ENCODE measurements around the gene FRMPD2.

- TF ChIP-seq POLR2AphosphoS5 (IDR thresholded peaks at IDR 0.05; ENCODE audit: insufficient read depth, low read depth, low read length) (no peak), EZH2 (IDR thresholded peaks at IDR 0.05; ENCODE audit: borderline replicate concordance, low read depth, low read length, severe bottlenecking) (no peak), CTCF (IDR thresholded peaks at IDR 0.05; ENCODE audit: extremely low read depth in 1 of 2, insufficient read depth in 1 of 2, low read depth in 1 of 2, low read length in 2 of 2) (no peak), POLR2A (IDR thresholded peaks at IDR 0.05; ENCODE audit: low read depth, low read length) (no peak), MAX (IDR thresholded peaks at IDR 0.05; ENCODE audit: insufficient read depth, insufficient read length) (no peak), GATA2 (IDR thresholded peaks at IDR 0.05; ENCODE audit: insufficient read depth, insufficient read length, low read depth, low read length) (no peak), MYC (IDR thresholded peaks at IDR 0.05; ENCODE audit: low read depth, low read length) (no peak), JUN (IDR thresholded peaks at IDR 0.05; ENCODE audit: borderline replicate concordance, insufficient read depth, insufficient read length, low read depth) (no peak), FOS (IDR thresholded peaks at IDR 0.05; ENCODE audit: borderline replicate concordance, insufficient read depth, low read length) (no peak)
Observed at GRCh38 chr10:48314107-48314506, 39.6 kb upstream of the FRMPD2 start.

Data from endothelial cell of umbilical vein (primary cell).